Testis (tissue), 3 donors: ENCODE data around the gene RNF152. TPM values are rescaled to one million over a fixed set of nuclear protein-coding genes. Genes with fewer than 3 reads are reported as not detected.

Experiments used
- DNase-seq: peaks from one replicate; pipeline ENCODE4 v3.0.0-alpha.2; 2019
- H3K27ac ChIP-seq, 2 donors: fragments of 200-600 bp; sonication (generic); one replicate each; pipeline ENCODE4 v1.5.1; 2019
- H3K27me3 ChIP-seq: fragments of 200-600 bp; sonication (generic); one replicate; pipeline ENCODE4 v1.5.1; 2019
- H3K36me3 ChIP-seq: fragments of 200-600 bp; sonication (generic); one replicate; pipeline ENCODE4 v1.5.1; 2017; ENCODE audit warnings: low read depth; ENCODE audit errors: missing control alignments
- H3K4me1 ChIP-seq: fragments of 200-600 bp; sonication (generic); one replicate; pipeline ENCODE4 v1.5.1; 2019
- H3K4me3 ChIP-seq, 2 donors: fragments of 200-600 bp; sonication (generic); one replicate each; pipeline ENCODE4 v1.5.1; 2017 to 2019
- H3K9me3 ChIP-seq: fragments of 200-600 bp; sonication (generic); one replicate; pipeline ENCODE4 v1.5.1; 2017
- CTCF ChIP-seq, 3 experiments: fragments of 450-650 bp in 2 of 3; fragments of 200-600 bp in 1 of 3; sonication (generic) in 1 of 3; IDR thresholded peaks; one replicate each; pipeline ENCODE4 v1.5.1; 2016 to 2019; ENCODE audit warnings: antibody characterized with exemption in 3 of 3, mild to moderate bottlenecking in 2 of 3, moderate library complexity in 1 of 3
- POLR2A ChIP-seq: fragments of 450-650 bp; IDR thresholded peaks from one replicate; pipeline ENCODE4 v1.6.1; 2017; ENCODE audit warnings: antibody characterized with exemption, mild to moderate bottlenecking, moderate library complexity
- WGBS, 2 donors: methylation state at CpG; one replicate each; pipeline ENCODE4 v1.1.5; 2018; 5-methylcytosine and 5-hydroxymethylcytosine counted together
- intact Hi-C: fragments of 100-400 bp; cut with DNase I; formaldehyde crosslinking; loops from one replicate; pipeline ENCODE4 v1.15.1; 2023; ENCODE audit warnings: low total_unique reads
- polyA plus RNA-seq: library from polyadenylated mRNA; stranded (reverse); fragments of 350-450 nt; fragmentation: Illumina TruSeq; extraction: RNeasy Lipid Tissue Mini Kit (QIAGEN cat#74804); gene quantifications from one replicate; pipeline ENCODE4 v1.2.3, GENCODE V29; 2014; ENCODE audit warnings: low read depth, low replicate concordance; ENCODE audit not compliant: insufficient read depth
- total RNA-seq, 2 donors: library from RNA; depleted of rRNA; stranded (reverse); fragments of >200 nt; gene quantifications; one replicate each; pipeline ENCODE4 v1.2.3, GENCODE V29; 2016

Gene RNF152
- total and polyA plus RNA-seq, 3 donors from 2014 or later = 2.3 to 20.3 (median 10.8) TPM

- WGBS, 2 donors = 53% methylated on average over 8 of the region's 8 CpGs
- intact Hi-C loops = no loop called here
- Histone ChIP-seq H3K36me3 (no peaks in the 10 kb centered on the region), H3K27ac (peak overlapping the region in 1 of 2 donors; percentile 2), H3K27me3 (no peaks in the 10 kb centered on the region), H3K4me1 (no peaks in the 10 kb centered on the region), H3K9me3 (no peaks in the 10 kb centered on the region), H3K4me3 (no peak overlapping the region)
- no peak for DNase-seq
- TF ChIP-seq POLR2A (no peak), CTCF (IDR thresholded peaks at IDR 0.05) (no peak)
These were observed 22.7 kb downstream of the RNF152 start for GRCh38 chr18:61870151-61870550.

GRCh38 chr18:61869636-61870035 lies 23.2 kb downstream of the RNF152 start:
- Histone ChIP-seq H3K36me3 (no peaks in the 10 kb centered on the region), H3K27ac (no peak overlapping the region), H3K9me3 (no peaks in the 10 kb centered on the region), H3K27me3 (no peaks in the 10 kb centered on the region), H3K4me3 (no peak overlapping the region), H3K4me1 (no peaks in the 10 kb centered on the region)
- no peak for TF ChIP-seq CTCF (IDR thresholded peaks at IDR 0.05)
- no peak for TF ChIP-seq POLR2A
- intact Hi-C loops = no loop called here
- DNase-seq = no peak
- WGBS, 2 donors = 72 to 81% methylated on average over 4 of the region's 4 CpGs

- 61 to 63% methylated on average over 3 of the region's 3 CpGs for WGBS, 2 donors
- intact Hi-C loops = no loop called here
These were observed 27.2 kb downstream of the RNF152 start for GRCh38 chr18:61865466-61866175.

GRCh38 chr18:61861372-61861771 lies 31.4 kb downstream of the RNF152 start:
- H3K4me1 ChIP-seq = peaks cover 3% of the 10 kb centered on the region
- intact Hi-C loops = no loop called here
- WGBS, 2 donors = 91 to 94% methylated on average over 3 of the region's 3 CpGs

More at GRCh38 chr18:61865466-61866175, 27.2 kb downstream of the RNF152 start:
- no peaks in the 10 kb centered on the region for H3K27me3 ChIP-seq
- H3K4me1 ChIP-seq = no peaks in the 10 kb centered on the region
- H3K27ac ChIP-seq = peak overlapping the region in 1 of 2 donors; percentile 17
- H3K36me3 ChIP-seq = no peaks in the 10 kb centered on the region
- H3K9me3 ChIP-seq = no peaks in the 10 kb centered on the region
- no peak for DNase-seq
- TF ChIP-seq POLR2A = no peak
- no peak for TF ChIP-seq CTCF (IDR thresholded peaks at IDR 0.05)
- H3K4me3 ChIP-seq = no peak overlapping the region

More at GRCh38 chr18:61861372-61861771, 31.4 kb downstream of the RNF152 start:
- H3K27ac ChIP-seq = no peak overlapping the region
- H3K27me3 ChIP-seq = no peaks in the 10 kb centered on the region
- TF ChIP-seq POLR2A (no peak), CTCF (IDR thresholded peaks at IDR 0.05) (no peak)
- H3K4me3 ChIP-seq = no peak overlapping the region
- DNase-seq = no peak
- H3K36me3 ChIP-seq = no peaks in the 10 kb centered on the region
- H3K9me3 ChIP-seq = no peaks in the 10 kb centered on the region
